Lung (tissue), 12 donors: ENCODE data around the gene ZDHHC8. TPM values are rescaled to one million over a fixed set of nuclear protein-coding genes. Genes with fewer than 3 reads are reported as not detected.

Source experiments
- ATAC-seq: fragments of 200-7000 bp; cut with Tn5 transposase; one replicate; pipeline ENCODE4 v1.9.1; 2020; ENCODE audit warnings: moderate number of reproducible peaks; ENCODE audit not compliant: insufficient read depth, low FRiP score
- DNase-seq, 3 donors: peaks; one replicate each; pipeline ENCODE4 v3.0.0-alpha.2; 2013 to 2017
- H3K27ac ChIP-seq, 2 donors: one replicate each; pipeline ENCODE4 v1.5.1; 2013; ENCODE audit warnings: mild to moderate bottlenecking in 2 of 2, moderate library complexity in 2 of 2, control low read depth in 1 of 2, inconsistent platforms in 1 of 2, low read depth in 1 of 2, low read length in 1 of 2
- H3K27me3 ChIP-seq, 3 donors: one replicate each; pipeline ENCODE4 v1.5.1; 2013; ENCODE audit warnings: low read length in 2 of 3; ENCODE audit not compliant: control insufficient read depth in 3 of 3, insufficient read depth in 3 of 3
- H3K36me3 ChIP-seq, 4 donors: one replicate each; pipeline ENCODE4 v1.5.1; 2013; ENCODE audit warnings: low read length in 4 of 4, mild to moderate bottlenecking in 1 of 4, moderate library complexity in 1 of 4; ENCODE audit not compliant: control insufficient read depth in 4 of 4, insufficient read depth in 4 of 4
- H3K4me1 ChIP-seq, 5 donors: one replicate each; pipeline ENCODE4 v1.5.1; 2013; ENCODE audit warnings: low read length in 5 of 5, mild to moderate bottlenecking in 2 of 5, moderate library complexity in 1 of 5; ENCODE audit not compliant: control insufficient read depth in 5 of 5, insufficient read depth in 5 of 5
- H3K4me3 ChIP-seq: one replicate; pipeline ENCODE4 v1.5.1; 2013; ENCODE audit warnings: mild to moderate bottlenecking, control low read depth, moderate library complexity
- H3K9ac ChIP-seq, 2 donors: one replicate each; pipeline ENCODE4 v1.5.1; 2013; ENCODE audit warnings: low read length in 2 of 2, control low read depth in 1 of 2; ENCODE audit not compliant: insufficient read depth in 1 of 2
- H3K9me3 ChIP-seq, 4 donors: one replicate each; pipeline ENCODE4 v1.5.1; 2013; ENCODE audit warnings: low read length in 3 of 4, mild to moderate bottlenecking in 1 of 4, moderate library complexity in 1 of 4; ENCODE audit not compliant: control insufficient read depth in 4 of 4, insufficient read depth in 3 of 4
- WGBS, 2 donors: extraction: QIAGEN DNeasy Blood & Tissue Kit; methylation state at CpG; one replicate each; pipeline ENCODE4 v1.1.7; 2013; 5-methylcytosine and 5-hydroxymethylcytosine counted together
- polyA plus RNA-seq, 2 donors: library from polyadenylated mRNA; stranded (reverse); fragments of 200-250 nt; gene quantifications; one replicate each; pipeline ENCODE4 v1.2.1, GENCODE V29; 2013
- total RNA-seq, 2 donors: library from RNA; depleted of rRNA in 1 of 2; stranded (reverse); fragments of >200 nt in 1 of 2; gene quantifications; one replicate each; pipeline ENCODE4 v1.2.1, GENCODE V29; 2014 to 2021
- TF ChIP-seq, protein P1 (sequence below): IDR thresholded peaks from 2 replicates; pipeline ENCODE4 v1.5.1; 2012; ENCODE audit warnings: mild to moderate bottlenecking; ENCODE audit errors: control extremely low read depth, extremely low read depth
- donor health status: control.
- donor health status: control.
- donor health status: Bipolar disorder and iron deficiency.
- donor health status: healthy.
- donor health status: DM: yes; HTN: yes; CAD: no.

Gene ZDHHC8
- total and polyA plus RNA-seq, 4 donors = 28.4 to 75.1 (median 35.5) TPM

DNA sequence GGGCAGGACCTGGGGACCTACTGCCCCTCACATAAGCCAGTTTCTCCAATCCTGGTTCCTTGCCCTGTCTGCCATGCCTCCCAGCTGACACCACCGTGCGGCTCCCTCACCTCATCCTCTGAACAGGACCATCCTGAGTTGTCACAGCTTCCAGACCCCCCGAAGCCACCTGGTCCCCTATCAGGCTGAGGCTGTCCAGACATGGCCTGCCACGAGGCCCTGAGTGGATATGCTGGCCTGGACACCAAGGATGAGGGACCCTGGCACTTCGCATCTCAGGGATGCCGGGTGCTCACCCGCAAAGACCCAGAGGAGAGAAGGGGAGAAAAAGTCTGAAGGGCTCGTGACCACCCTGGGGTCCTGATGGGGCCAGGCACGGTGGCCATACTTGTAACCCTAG lies 35.1 kb downstream of the ZDHHC8 start:
- no peak overlapping the region for H3K9ac ChIP-seq
- TF ChIP-seq, protein P1, sequence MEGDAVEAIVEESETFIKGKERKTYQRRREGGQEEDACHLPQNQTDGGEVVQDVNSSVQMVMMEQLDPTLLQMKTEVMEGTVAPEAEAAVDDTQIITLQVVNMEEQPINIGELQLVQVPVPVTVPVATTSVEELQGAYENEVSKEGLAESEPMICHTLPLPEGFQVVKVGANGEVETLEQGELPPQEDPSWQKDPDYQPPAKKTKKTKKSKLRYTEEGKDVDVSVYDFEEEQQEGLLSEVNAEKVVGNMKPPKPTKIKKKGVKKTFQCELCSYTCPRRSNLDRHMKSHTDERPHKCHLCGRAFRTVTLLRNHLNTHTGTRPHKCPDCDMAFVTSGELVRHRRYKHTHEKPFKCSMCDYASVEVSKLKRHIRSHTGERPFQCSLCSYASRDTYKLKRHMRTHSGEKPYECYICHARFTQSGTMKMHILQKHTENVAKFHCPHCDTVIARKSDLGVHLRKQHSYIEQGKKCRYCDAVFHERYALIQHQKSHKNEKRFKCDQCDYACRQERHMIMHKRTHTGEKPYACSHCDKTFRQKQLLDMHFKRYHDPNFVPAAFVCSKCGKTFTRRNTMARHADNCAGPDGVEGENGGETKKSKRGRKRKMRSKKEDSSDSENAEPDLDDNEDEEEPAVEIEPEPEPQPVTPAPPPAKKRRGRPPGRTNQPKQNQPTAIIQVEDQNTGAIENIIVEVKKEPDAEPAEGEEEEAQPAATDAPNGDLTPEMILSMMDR = no peak
- peaks cover 0 to 2% (median 0%) of the 10 kb centered on the region in 4 donors for H3K9me3 ChIP-seq
- WGBS, 2 donors = 89 to 96% methylated on average over 9 of the region's 9 CpGs
- H3K4me1 ChIP-seq = no peaks in the 10 kb centered on the region
- H3K27me3 ChIP-seq = no peaks in the 10 kb centered on the region
- ATAC-seq = no peak
- no peak overlapping the region for H3K4me3 ChIP-seq
- no peaks in the 10 kb centered on the region for H3K36me3 ChIP-seq
- no peak for DNase-seq
- H3K27ac ChIP-seq = no peak overlapping the region

DNA sequence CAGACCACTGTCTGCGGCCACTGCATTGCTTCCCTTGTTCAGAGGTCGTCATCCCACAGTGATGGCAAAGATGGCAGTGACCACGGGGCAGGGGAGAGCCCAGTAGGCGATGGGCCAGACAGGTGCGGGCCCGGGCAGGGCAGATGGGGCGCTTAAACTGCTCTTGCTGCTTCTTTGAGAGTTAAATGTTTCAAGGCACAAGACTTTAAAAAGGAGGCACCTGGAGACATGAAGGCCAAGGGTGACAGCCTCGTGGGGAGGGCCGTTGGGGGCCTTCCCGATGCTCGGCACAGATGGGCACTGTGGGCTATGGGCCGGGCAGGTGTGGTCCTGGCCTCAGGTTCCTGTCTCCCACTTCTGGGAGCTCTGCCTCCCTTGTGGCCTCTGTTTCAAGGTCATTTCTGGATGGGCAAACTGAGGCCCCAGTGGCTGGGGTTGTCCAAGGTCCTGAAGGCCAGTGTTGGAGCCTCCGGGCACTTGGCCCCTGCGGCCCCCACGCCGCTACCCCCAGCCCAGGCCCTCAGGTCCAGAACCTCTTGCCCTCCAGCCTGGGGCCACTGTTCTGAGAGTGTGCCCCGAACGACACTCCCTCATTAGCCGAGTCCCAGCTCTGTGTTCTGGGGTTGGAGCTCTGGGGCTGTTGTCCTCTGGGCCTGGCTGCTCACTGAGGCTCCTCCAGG lies 36.2 kb downstream of the ZDHHC8 start:
- Histone ChIP-seq H3K4me3 (no peak overlapping the region), H3K27ac (no peak overlapping the region), H3K27me3 (no peaks in the 10 kb centered on the region), H3K9me3 (peaks cover 0 to 2% (median 0%) of the 10 kb centered on the region in 4 donors), H3K36me3 (no peaks in the 10 kb centered on the region), H3K4me1 (no peaks in the 10 kb centered on the region), H3K9ac (no peak overlapping the region)
- TF ChIP-seq, protein P1 = no peak
- DNase-seq (no peak), ATAC-seq (no peak)
- 82 to 86% methylated on average over 19 of the region's 19 CpGs for WGBS, 2 donors

DNA sequence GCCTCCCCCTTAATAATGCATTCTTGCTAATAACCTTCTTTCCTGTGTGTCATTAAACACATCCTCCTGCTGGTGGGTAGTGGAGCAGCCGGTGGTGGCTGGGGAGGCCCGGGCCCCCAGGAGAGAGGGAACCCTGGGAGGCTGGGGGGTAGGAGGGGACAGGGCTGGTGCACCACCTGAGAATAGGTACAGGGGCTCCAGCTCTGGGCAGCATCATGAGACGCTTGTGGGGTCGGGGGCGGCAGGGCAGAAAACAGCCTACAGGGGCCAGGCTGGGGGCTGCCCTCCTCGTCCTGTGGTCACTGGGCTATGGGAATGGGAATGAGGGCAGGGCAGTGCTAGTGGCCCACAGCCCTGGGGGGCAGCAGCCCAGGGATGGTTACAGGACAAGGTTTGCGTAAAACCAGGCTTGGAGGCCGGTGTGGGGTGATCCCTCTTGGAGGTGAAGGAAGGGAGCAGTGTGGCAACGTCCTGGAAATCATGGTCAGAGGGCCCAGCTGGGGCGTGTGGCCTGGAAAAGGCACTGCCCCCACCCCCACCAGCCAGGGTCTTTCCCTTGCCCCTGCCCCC lies 37.7 kb downstream of the ZDHHC8 start:
- H3K9me3 ChIP-seq = peaks cover 0 to 2% (median 0%) of the 10 kb centered on the region in 4 donors
- no peak overlapping the region for H3K27ac ChIP-seq
- no peak for ATAC-seq
- no peaks in the 10 kb centered on the region for H3K36me3 ChIP-seq
- WGBS, 2 donors = 70 to 84% methylated on average over 9 to 10 of the region's 10 CpGs
- H3K4me1 ChIP-seq = no peaks in the 10 kb centered on the region
- H3K4me3 ChIP-seq = no peak overlapping the region
- no peak for DNase-seq
- H3K9ac ChIP-seq = no peak overlapping the region
- TF ChIP-seq, protein P1 = no peak
- H3K27me3 ChIP-seq = no peaks in the 10 kb centered on the region
